ENCODE measurements around the gene RAPGEF1.

- TF ChIP-seq POLR2A (IDR thresholded peaks at IDR 0.05) (no peak), CTCF (IDR thresholded peaks at IDR 0.05) (no peak)
These were observed 5.7 kb upstream of the RAPGEF1 start for GRCh38 chr9:131745610-131746009.
